Breast epithelium (tissue), 4 donors: ENCODE results near the gene DMRTA2. TPM values are rescaled to one million over a fixed set of nuclear protein-coding genes. Genes with fewer than 3 reads are reported as not detected.

ENCODE experiments used
- DNase-seq, 2 donors: peaks; one replicate each; pipeline ENCODE4 v3.0.0-alpha.2; 2019; ENCODE audit warnings: low spot score in 2 of 2
- H3K27ac ChIP-seq, 2 donors: fragments of 200-600 bp; sonication (generic) in 1 of 2; one replicate each; pipeline ENCODE4 v1.5.1; 2016 to 2019; ENCODE audit warnings: mild to moderate bottlenecking in 1 of 2
- H3K27me3 ChIP-seq, 2 donors: fragments of 200-600 bp; sonication (generic) in 1 of 2; one replicate each; pipeline versions ENCODE4 v1.5.1 to v1.6.0; 2017 to 2019; ENCODE audit warnings: control low read depth in 1 of 2, mild to moderate bottlenecking in 1 of 2
- H3K36me3 ChIP-seq: fragments of 200-600 bp; one replicate; pipeline ENCODE4 v1.5.1; 2019
- H3K4me1 ChIP-seq, 2 donors: fragments of 200-600 bp; sonication (generic); one replicate each; pipeline ENCODE4 v1.5.1; 2016 to 2019; ENCODE audit warnings: control low read depth in 1 of 2
- H3K4me3 ChIP-seq, 3 donors: fragments of 200-600 bp; sonication (generic); 1 replicate in 2 of 3; 2 replicates in 1 of 3; pipeline ENCODE4 v1.5.1; 2016 to 2019; ENCODE audit warnings: mild to moderate bottlenecking in 3 of 3, moderate library complexity in 2 of 3
- H3K9me3 ChIP-seq, 2 donors: fragments of 200-600 bp; sonication (generic) in 1 of 2; one replicate each; pipeline ENCODE4 v1.5.1; 2016 to 2019; ENCODE audit warnings: control low read depth in 1 of 2
- POLR2A ChIP-seq: fragments of 450-650 bp; IDR thresholded peaks from one replicate; pipeline ENCODE4 v1.6.1; 2016; ENCODE audit warnings: antibody characterized with exemption, mild to moderate bottlenecking, moderate library complexity
- POLR2AphosphoS5 ChIP-seq, 3 donors: sonication (generic); formaldehyde crosslinking; IDR thresholded peaks; one replicate each; pipeline ENCODE4 v1.6.1; 2017; ENCODE audit warnings: antibody characterized with exemption in 3 of 3
- intact Hi-C: fragments of 100-400 bp; cut with DNase I; formaldehyde crosslinking; loops from one replicate; pipeline ENCODE4 v1.15.1; 2023; ENCODE audit warnings: low total_unique reads
- total RNA-seq, 3 donors: library from RNA; depleted of rRNA; stranded (reverse); fragments of >200 nt; gene quantifications; one replicate each; pipeline ENCODE4 v1.1.0, GENCODE V29; 2016
- TF ChIP-seq, protein P1 (sequence below), 3 donors: fragments of 450-650 bp; IDR thresholded peaks; one replicate each; pipeline ENCODE4 v1.5.1; 2016 to 2017; ENCODE audit warnings: antibody characterized with exemption in 3 of 3, mild to moderate bottlenecking in 3 of 3, moderate library complexity in 3 of 3

The DMRTA2 gene
- total RNA-seq, 3 donors from 2014 or later: 0.16 TPM; not detected in 2

- TF ChIP-seq POLR2A (no peak), POLR2AphosphoS5 (IDR thresholded peaks at IDR 0.05) (no peak)
- TF ChIP-seq, protein P1, sequence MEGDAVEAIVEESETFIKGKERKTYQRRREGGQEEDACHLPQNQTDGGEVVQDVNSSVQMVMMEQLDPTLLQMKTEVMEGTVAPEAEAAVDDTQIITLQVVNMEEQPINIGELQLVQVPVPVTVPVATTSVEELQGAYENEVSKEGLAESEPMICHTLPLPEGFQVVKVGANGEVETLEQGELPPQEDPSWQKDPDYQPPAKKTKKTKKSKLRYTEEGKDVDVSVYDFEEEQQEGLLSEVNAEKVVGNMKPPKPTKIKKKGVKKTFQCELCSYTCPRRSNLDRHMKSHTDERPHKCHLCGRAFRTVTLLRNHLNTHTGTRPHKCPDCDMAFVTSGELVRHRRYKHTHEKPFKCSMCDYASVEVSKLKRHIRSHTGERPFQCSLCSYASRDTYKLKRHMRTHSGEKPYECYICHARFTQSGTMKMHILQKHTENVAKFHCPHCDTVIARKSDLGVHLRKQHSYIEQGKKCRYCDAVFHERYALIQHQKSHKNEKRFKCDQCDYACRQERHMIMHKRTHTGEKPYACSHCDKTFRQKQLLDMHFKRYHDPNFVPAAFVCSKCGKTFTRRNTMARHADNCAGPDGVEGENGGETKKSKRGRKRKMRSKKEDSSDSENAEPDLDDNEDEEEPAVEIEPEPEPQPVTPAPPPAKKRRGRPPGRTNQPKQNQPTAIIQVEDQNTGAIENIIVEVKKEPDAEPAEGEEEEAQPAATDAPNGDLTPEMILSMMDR (IDR thresholded peaks at IDR 0.05): no peak
- no peaks in the 10 kb centered on the region for H3K9me3 ChIP-seq
- H3K4me3 ChIP-seq: no peak overlapping the region
- no peaks in the 10 kb centered on the region for H3K36me3 ChIP-seq
- intact Hi-C loops: no loop called here
- no peak overlapping the region for H3K27ac ChIP-seq
- no peaks in the 10 kb centered on the region for H3K27me3 ChIP-seq
- no peaks in the 10 kb centered on the region for H3K4me1 ChIP-seq
- DNase-seq: no peak
These were observed 30.0 kb upstream of the DMRTA2 start for GRCh38 chr1:50453266-50453665.

GRCh38 chr1:50452700-50453099 is 29.5 kb upstream of the DMRTA2 start:
- no peaks in the 10 kb centered on the region for H3K27me3 ChIP-seq

GRCh38 chr1:50450861-50451653 is 27.8 kb upstream of the DMRTA2 start:
- Histone ChIP-seq H3K27ac (no peak overlapping the region), H3K4me3 (no peak overlapping the region), H3K27me3 (no peaks in the 10 kb centered on the region), H3K4me1 (no peaks in the 10 kb centered on the region), H3K36me3 (no peaks in the 10 kb centered on the region), H3K9me3 (no peaks in the 10 kb centered on the region)
- intact Hi-C loops: no loop called here
- no peak for DNase-seq
- TF ChIP-seq, protein P1 (IDR thresholded peaks at IDR 0.05): no peak
- TF ChIP-seq POLR2A: no peak
- no peak for TF ChIP-seq POLR2AphosphoS5 (IDR thresholded peaks at IDR 0.05)

More at GRCh38 chr1:50452700-50453099, 29.5 kb upstream of the DMRTA2 start:
- no peak for DNase-seq
- no peaks in the 10 kb centered on the region for H3K4me1 ChIP-seq
- H3K36me3 ChIP-seq: no peaks in the 10 kb centered on the region
- no peak overlapping the region for H3K4me3 ChIP-seq
- H3K27ac ChIP-seq: no peak overlapping the region
- intact Hi-C loops: no loop called here
- no peaks in the 10 kb centered on the region for H3K9me3 ChIP-seq
- TF ChIP-seq POLR2AphosphoS5 (IDR thresholded peaks at IDR 0.05): no peak
- TF ChIP-seq, protein P1 (IDR thresholded peaks at IDR 0.05): no peak
- TF ChIP-seq POLR2A: no peak

DNA sequence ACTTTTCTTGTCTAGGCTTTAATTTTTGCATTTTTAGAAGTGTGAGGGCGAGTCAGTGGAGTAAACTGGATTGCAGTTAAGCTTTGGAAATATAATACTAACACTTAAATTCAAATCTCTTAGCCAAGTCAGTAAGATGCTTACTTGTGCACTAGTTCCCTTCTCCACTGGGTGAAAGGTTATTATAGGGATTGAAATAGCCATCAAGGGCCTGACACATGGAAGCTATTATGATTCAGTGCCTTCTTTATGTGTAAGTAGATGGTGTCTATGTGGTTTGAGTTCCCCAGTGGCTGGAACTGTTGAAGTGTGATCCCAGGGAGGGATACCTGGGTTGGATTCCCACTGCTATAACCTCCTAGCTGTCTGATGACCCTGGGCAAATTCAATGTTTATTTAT is 24.7 kb upstream of the DMRTA2 start:
- intact Hi-C loops: no loop called here

GRCh38 chr1:50441183-50441582 is 17.9 kb upstream of the DMRTA2 start:
- no peaks in the 10 kb centered on the region for H3K27me3 ChIP-seq
- no peaks in the 10 kb centered on the region for H3K4me1 ChIP-seq
- H3K4me3 ChIP-seq: no peak overlapping the region
- DNase-seq: no peak
- TF ChIP-seq, protein P1 (IDR thresholded peaks at IDR 0.05): no peak
- no peak for TF ChIP-seq POLR2A
- no peak for TF ChIP-seq POLR2AphosphoS5 (IDR thresholded peaks at IDR 0.05)
- no peak overlapping the region for H3K27ac ChIP-seq
- no peaks in the 10 kb centered on the region for H3K9me3 ChIP-seq
- no peaks in the 10 kb centered on the region for H3K36me3 ChIP-seq
- intact Hi-C loops: no loop called here

More for the DNA sequence above, 24.7 kb upstream of the DMRTA2 start:
- TF ChIP-seq, protein P1 (IDR thresholded peaks at IDR 0.05): no peak
- no peak for TF ChIP-seq POLR2AphosphoS5 (IDR thresholded peaks at IDR 0.05)
- no peaks in the 10 kb centered on the region for H3K27me3 ChIP-seq
- no peaks in the 10 kb centered on the region for H3K9me3 ChIP-seq
- no peaks in the 10 kb centered on the region for H3K36me3 ChIP-seq
- DNase-seq: no peak
- H3K4me3 ChIP-seq: no peak overlapping the region
- H3K27ac ChIP-seq: no peak overlapping the region
- H3K4me1 ChIP-seq: no peaks in the 10 kb centered on the region
